Cardiac muscle cell (in vitro differentiated cells and primary cell): ENCODE results near the gene IGF2BP1. TPM values are rescaled to one million over a fixed set of nuclear protein-coding genes. Genes with fewer than 3 reads are reported as not detected.

Source experiments
- DNase-seq, 2 donors: peaks; one replicate each; pipeline versions ENCODE4 v3.0.0 to v3.0.0-alpha.2; 2010 to 2017; ENCODE audit warnings: low read depth in 1 of 2, low spot score in 1 of 2
- H3K27ac ChIP-seq: fragments of 200-600 bp; sonication (generic); 2 replicates; pipeline ENCODE4 v1.5.1; 2016
- H3K27me3 ChIP-seq: fragments of 200-600 bp; sonication (generic); 2 replicates; pipeline ENCODE4 v1.6.0; 2016; ENCODE audit warnings: control low read depth
- H3K36me3 ChIP-seq: fragments of 200-600 bp; sonication (generic); 2 replicates; pipeline ENCODE4 v1.5.1; 2016; ENCODE audit warnings: control low read depth
- H3K4me1 ChIP-seq: fragments of 200-600 bp; sonication (generic); 2 replicates; pipeline ENCODE4 v1.8.1; 2017; ENCODE audit warnings: low read depth, mild to moderate bottlenecking, mixed run types
- H3K4me3 ChIP-seq: fragments of 200-600 bp; sonication (generic); 2 replicates; pipeline ENCODE4 v1.5.1; 2016; ENCODE audit warnings: mild to moderate bottlenecking
- H3K9me3 ChIP-seq: fragments of 200-600 bp; sonication (generic); 2 replicates; pipeline ENCODE4 v1.5.1; 2017; ENCODE audit warnings: low read depth, mild to moderate bottlenecking, control low read depth
- CTCF ChIP-seq: IDR thresholded peaks from 2 replicates; pipeline ENCODE4 v1.5.1; 2012; ENCODE audit warnings: low read depth, mild to moderate bottlenecking, low read length
- polyA plus RNA-seq: library from polyadenylated mRNA; unstranded; fragments of >200 nt; fragmentation: Nextera tagmentation; extraction: Ambion mirVana; gene quantifications from 2 replicates; pipeline ENCODE4 v1.2.1, GENCODE V29; 2016
- total RNA-seq: library from RNA; depleted of rRNA; stranded (reverse); fragments of >200 nt; gene quantifications from 2 replicates; pipeline ENCODE4 v1.2.3, GENCODE V29; 2016

The IGF2BP1 gene
- total and polyA plus RNA-seq, 2 experiments from 2014 or later = 18.7 to 74.0 TPM

DNA sequence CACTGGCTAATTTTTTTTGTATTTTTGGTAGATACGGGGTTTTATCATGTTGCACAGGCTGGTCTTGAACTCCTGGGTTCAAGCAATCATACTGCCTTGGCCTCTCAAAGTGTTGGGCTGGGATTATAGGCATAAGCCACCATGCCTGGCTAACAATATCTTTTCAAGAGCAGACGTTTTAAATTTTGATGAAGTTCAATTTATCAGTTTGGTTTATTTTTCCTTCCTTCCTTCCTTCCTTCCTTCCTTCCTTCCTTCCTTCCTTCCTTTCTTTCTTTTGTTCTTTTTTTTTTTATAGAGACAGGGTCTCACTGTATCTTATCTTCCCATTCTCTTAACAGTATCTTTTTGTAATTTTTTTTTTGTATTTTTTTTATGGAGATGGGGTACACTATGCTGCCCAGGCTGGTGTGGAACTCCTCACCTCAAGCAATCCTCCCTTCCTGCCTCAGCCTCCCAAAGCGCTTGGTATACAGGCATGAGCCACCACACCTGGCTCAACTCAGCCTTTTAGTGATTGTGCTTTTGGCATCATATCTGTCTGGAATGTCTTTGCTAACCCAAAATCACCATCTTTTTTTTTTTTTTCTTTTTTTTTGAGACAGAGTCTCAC, 15.2 kb upstream of the IGF2BP1 start:
- Histone ChIP-seq H3K4me1 (no peaks in the 10 kb centered on the region), H3K4me3 (no peak overlapping the region), H3K27me3 (no peaks in the 10 kb centered on the region), H3K27ac (no peak overlapping the region), H3K9me3 (no peaks in the 10 kb centered on the region), H3K36me3 (no peaks in the 10 kb centered on the region)
- TF ChIP-seq CTCF = no peak
- no peak for DNase-seq

DNA sequence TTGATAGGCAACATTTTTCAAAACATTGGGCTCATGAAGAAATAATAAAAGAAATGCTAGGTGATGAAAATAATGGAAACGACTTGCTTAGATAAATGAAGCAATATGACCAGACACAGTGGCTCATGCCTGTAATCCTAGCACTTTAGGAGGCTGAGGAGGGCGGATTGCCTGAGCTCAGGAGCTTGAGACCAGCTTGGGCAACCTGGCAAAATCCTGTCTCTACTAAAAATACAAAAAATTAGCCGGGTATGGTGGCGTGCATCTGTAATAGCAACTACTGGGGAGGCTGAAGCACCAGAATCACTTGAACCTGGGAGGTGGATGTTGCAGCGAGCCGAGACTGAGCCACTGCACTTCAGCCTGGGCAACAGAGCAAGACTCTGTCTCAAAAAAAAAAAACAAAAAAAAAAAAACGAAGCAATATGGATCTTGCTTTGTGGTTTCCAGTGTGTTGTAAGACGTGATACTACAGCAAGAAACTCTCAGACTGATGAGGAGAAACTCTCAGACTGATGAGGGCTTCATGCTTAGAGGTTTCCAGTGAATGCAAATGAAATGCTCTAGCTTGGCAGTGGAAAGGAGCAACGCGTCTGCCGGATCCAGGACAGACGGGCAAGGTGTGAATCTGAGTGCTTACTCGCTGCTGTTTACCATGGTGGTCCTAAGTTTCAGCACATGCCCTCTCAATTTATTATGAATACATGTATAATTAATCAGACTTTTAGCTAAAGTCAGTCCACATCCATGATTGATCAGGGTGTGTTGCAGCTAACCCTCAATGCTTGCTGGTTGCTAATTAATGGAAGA, 11.5 kb upstream of the IGF2BP1 start:
- Histone ChIP-seq H3K36me3 (no peaks in the 10 kb centered on the region), H3K27me3 (no peaks in the 10 kb centered on the region), H3K4me3 (no peak overlapping the region), H3K27ac (no peak overlapping the region), H3K9me3 (no peaks in the 10 kb centered on the region), H3K4me1 (peaks cover 6% of the 10 kb centered on the region)
- no peak for TF ChIP-seq CTCF
- DNase-seq = no peak

DNA sequence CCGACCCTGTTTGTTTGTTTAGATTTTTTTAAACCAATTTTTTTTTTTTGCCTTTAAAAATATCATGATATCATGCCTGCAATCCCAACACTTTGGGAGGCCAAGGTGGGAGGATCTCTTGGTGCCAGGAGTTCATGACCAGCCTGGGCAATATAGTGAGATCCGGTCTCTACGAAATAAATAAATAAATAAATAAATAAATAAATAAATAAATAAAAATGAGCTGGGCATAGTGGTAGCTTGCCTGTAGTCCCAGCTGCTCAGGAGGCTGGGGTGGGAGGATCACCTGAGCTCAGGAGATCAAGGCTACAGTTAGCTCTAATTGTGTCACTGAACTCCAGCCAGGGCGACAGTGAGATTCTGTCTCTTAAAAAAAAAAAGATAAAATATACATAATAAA, 8.1 kb upstream of the IGF2BP1 start:
- no peaks in the 10 kb centered on the region for H3K9me3 ChIP-seq
- H3K27ac ChIP-seq = no peak overlapping the region
- peaks cover 39% of the 10 kb centered on the region for H3K4me1 ChIP-seq
- no peak overlapping the region for H3K4me3 ChIP-seq
- H3K27me3 ChIP-seq = no peaks in the 10 kb centered on the region
- H3K36me3 ChIP-seq = no peaks in the 10 kb centered on the region
- DNase-seq = no peak
- TF ChIP-seq CTCF = no peak

DNA sequence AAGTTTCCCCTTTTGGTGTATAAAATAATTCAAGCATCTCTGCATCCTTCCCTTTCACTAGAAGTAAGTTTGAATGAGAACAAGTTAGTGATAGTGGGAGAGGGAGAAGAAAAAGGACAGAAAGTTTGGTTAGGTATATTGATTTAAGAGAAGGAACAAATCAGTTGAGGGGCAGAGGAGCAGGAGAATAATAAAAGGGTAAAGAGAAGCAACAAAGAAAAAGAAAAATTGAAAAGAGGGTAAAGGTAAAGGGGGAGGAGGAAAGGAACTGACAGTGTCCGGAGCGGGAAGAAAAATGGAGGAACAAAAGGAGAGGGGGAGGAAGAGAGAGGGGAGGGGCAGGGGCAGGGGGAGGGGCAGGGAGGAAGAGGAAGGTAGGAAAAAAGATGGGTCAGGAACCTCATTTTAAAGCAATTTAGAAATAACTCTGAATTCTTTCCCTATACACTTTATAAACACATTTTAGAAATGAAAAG, 6.3 kb upstream of the IGF2BP1 start:
- Histone ChIP-seq H3K27me3 (no peaks in the 10 kb centered on the region), H3K9me3 (no peaks in the 10 kb centered on the region), H3K4me3 (no peak overlapping the region), H3K4me1 (peaks cover 49% of the 10 kb centered on the region), H3K27ac (no peak overlapping the region), H3K36me3 (no peaks in the 10 kb centered on the region)
- no peak for DNase-seq
- TF ChIP-seq CTCF = no peak

DNA sequence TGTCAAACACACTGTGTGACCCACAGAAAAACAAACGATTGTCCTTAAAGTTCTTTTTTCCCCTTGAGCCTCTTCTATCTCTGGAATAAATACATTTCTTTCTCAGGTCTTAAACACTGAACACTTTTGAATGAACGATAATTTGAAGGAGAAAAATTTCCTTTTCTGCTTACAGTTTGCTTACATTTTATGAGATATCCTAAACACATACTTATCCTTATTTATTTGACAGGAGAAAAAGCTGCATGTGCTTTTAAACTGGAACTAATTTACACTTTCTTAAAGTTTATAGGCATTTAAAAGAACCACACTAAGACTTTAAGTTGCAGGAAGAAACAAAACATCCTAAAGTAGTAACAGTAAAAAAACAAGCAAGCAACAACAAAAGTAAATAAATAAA, 4.7 kb upstream of the IGF2BP1 start:
- no peaks in the 10 kb centered on the region for H3K36me3 ChIP-seq
- H3K27me3 ChIP-seq = no peaks in the 10 kb centered on the region
- H3K9me3 ChIP-seq = no peaks in the 10 kb centered on the region
- peak overlapping the region; percentile 96 for H3K27ac ChIP-seq
- no peak for DNase-seq
- H3K4me3 ChIP-seq = no peak overlapping the region
- TF ChIP-seq CTCF = no peak
- H3K4me1 ChIP-seq = peaks cover 49% of the 10 kb centered on the region
